Uterus (tissue), 2 donors: ENCODE measurements around the gene PPARG.

ENCODE experiments used
- POLR2A ChIP-seq, 2 donors: fragments of 450-650 bp; IDR thresholded peaks; one replicate each; pipeline ENCODE4 v1.6.1; 2016; ENCODE audit warnings: antibody characterized with exemption in 2 of 2, mild to moderate bottlenecking in 1 of 2, moderate library complexity in 1 of 2
- TF ChIP-seq, protein P1 (sequence below), 4 experiments: fragments of 200-600 bp in 2 of 4; fragments of 450-650 bp in 2 of 4; sonication (generic) in 2 of 4; IDR thresholded peaks; one replicate each; pipeline ENCODE4 v1.5.1; 2016 to 2019; ENCODE audit warnings: antibody characterized with exemption in 4 of 4, mild to moderate bottlenecking in 2 of 4, moderate library complexity in 1 of 4

DNA sequence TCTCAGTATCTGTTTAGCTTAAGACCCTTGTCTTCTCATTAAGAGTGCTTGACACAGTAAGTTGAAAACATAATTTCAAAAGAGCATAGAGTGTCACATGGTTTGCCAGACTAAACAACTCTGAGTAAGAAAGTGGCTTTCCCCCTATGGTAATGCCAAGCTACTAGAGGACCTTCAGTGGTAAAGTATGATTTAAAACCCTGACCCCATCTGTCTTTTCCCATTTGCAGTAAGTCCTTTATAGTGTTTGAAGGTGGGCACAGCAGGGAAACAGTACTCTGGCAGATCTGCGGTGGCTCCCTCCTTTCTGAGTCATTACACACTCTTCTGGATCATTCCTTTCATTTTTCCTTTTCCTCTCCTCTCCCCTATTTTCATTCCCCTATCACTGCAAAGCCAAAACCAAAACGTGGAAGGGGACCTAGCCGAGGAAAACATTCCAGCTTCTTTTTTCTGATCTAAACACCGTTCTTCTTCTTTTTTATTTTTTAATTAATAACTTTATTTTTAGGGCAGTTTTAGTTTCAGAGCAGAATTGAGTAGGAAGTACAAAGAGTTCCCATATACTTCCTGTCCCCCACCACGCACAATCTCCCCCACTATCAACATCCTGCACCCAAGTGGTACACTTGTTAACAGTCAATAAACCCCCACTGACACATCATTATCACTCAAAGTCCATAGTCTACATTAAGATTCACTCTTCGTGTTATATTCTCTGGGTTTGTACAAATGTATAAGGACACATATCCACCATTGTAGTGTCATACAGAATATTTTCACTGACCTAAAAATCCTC, 74.7 kb downstream of the PPARG start:
- TF ChIP-seq, protein P1, sequence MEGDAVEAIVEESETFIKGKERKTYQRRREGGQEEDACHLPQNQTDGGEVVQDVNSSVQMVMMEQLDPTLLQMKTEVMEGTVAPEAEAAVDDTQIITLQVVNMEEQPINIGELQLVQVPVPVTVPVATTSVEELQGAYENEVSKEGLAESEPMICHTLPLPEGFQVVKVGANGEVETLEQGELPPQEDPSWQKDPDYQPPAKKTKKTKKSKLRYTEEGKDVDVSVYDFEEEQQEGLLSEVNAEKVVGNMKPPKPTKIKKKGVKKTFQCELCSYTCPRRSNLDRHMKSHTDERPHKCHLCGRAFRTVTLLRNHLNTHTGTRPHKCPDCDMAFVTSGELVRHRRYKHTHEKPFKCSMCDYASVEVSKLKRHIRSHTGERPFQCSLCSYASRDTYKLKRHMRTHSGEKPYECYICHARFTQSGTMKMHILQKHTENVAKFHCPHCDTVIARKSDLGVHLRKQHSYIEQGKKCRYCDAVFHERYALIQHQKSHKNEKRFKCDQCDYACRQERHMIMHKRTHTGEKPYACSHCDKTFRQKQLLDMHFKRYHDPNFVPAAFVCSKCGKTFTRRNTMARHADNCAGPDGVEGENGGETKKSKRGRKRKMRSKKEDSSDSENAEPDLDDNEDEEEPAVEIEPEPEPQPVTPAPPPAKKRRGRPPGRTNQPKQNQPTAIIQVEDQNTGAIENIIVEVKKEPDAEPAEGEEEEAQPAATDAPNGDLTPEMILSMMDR (IDR thresholded peaks at IDR 0.05) = no peak
- no peak for TF ChIP-seq POLR2A (IDR thresholded peaks at IDR 0.05)
